HG03139 (cell line): ENCODE results near the gene USP38.
"Not testable (repeated sequence)": the region's sequence is repeated elsewhere in the genome, so short reads cannot be mapped to it uniquely, and the experiment has no call there.

Source experiments
- ATAC-seq: cut with Tn5 transposase; IDR thresholded peaks from one replicate; pipeline ENCODE4 v1.9.1; 2021; ENCODE audit not compliant: unreplicated experiment

USP38 gene

GRCh38 chr4:143212566-143212965, 27.8 kb downstream of the USP38 start:
- no peak for ATAC-seq

DNA sequence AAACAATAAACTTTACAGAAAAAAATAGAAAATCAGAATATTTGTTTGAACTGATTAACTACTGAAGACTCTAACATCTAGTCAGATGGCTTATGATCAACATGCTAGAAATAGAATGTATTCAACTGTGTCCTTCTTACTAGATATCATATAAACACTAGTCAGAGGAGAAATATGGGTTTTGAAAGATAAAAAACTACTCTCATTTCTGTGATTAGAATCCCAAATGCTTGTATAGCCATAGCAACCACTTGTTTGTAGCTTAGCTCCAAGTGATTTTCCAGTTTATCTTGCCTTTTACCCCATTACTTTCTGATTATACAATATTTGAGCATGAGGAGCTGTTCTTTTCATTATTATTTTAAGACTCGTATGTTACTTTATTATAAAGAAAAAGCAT, 31.2 kb downstream of the USP38 start:
- no peak for ATAC-seq

GRCh38 chr4:143224255-143224654, 39.5 kb downstream of the USP38 start:
- ATAC-seq = no peak

GRCh38 chr4:143225167-143225566, 40.5 kb downstream of the USP38 start:
- ATAC-seq = no peak

DNA sequence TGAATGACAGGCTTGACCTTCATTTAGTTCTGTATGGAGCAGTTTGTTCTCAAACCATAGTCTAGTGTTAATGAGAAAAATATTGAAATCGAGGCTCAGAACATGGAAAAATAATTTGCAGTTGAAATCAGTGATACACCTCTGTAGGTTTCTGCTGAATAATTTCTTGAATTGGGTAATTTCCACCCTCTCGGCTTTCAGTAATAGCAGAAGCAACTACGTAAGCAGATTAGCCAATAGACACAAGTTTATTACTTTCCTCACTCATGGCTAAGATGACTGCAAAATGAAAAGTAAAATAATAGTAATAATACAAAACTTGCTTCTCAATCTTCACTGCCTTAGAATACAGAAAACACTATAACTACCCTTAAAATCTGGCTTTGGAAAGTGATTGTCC, 46.0 kb downstream of the USP38 start:
- ATAC-seq = no peak

DNA sequence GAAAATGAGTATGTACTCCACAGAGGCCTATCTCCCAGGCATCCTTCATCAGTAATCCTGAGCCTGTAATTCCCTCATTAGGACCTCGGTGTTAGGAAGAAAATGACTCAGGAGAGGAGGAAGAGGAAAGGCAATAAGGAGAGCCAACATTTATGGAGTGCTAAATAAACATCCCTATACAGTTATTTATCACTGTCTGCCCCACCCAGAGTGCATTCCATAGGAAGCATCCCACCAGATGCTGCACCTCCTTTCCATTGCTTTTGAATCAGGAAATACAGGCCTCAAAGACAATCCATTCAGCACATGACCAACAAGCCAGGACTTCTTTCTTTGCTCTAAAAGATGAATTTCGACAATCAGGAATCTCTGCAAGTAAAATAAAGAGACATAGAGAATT, 47.6 kb downstream of the USP38 start:
- no peak for ATAC-seq

DNA sequence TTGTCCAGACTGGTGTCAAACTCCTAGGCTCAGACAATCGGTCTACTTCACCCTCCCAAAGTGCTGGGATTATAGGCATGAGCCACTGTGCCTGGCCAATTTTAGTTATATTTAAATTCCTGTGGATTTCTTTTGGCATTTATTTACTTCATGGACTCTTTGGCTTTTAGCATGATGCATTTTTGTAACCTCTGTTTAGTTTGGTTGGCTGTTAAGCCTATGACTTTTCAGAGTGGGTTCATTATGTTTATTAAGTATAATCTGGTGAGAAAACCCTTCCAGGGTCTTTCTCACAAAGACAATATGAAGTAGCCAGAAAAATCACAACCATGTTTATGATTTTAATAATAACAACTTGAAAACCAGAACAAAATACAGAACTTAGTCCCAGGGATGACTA, 49.4 kb downstream of the USP38 start:
- no peak for ATAC-seq

- ATAC-seq = not testable (repeated sequence)
Observed at GRCh38 chr4:143237195-143237594, 52.5 kb downstream of the USP38 start.

DNA sequence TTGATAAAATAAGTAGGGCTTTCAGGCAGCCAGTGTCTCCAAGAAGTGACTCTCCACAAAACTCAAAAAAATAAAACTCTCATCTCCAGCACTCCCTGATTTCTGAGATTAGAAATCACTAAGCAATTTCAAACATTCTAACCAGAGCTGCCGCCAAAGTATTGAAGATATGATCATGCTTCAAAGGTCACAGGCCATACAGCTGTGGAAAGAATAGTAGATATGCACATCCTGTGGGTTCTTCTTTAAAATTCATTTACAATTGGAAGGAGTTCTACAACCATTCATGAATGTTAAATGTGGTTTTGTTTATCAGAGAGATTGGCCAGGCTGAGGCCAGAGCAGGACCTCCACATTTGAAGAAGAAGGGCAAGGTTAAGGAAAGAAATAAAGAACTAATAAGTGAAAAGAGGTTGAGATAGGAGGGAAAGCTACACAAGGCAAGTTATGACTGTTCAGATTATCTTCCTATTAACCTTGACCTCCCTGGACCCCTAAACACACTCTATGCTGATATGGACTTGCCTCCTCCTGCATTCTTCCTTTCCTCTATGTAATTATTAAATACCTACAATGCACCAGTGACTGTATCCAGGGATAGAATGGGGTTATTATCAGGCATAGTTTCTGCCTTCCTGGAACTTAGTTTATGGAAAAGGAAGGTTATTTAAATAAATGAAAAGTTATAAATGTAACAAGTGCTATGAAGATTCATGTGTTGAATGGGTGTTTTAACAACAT, 56.4 kb downstream of the USP38 start:
- no peak for ATAC-seq

DNA sequence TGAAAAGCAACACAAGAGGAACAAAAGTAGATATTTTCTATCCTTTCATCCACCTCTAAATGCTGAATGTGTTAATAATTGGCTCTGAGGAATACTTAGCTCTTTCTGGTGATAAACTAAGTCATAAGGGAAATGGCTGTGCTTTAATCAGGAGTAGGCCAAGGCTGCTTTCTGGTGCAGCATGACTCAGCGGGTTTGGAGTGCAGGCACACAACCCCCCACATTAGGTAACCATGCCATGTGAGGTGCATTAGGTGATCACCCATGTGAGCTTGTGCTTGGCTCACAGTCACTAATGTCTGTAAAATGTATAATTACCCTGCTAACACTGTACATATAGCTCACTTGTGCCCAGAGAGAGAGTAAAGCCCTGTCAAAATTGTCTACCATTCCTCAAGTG, 57.2 kb downstream of the USP38 start:
- no peak for ATAC-seq

DNA sequence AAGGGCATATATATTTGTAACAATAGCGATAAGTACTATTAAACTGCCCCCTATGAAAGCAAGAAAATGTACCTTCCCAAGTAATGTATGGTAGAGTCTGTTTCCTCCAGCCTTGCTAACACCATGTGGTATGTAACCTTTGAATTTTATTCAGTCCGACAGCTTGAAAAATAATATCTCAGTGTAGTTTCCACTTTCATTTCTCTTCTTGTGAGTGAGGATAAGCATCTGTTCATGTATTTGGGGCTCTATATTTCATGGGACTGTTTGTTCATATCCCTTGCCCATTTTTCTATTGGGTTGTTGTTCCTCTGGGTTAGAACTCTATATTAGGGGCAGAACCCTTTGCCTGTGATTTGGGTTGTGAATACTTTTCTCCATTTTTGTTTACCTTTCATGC, 58.3 kb downstream of the USP38 start:
- no peak for ATAC-seq

- ATAC-seq = no peak
Observed at GRCh38 chr4:143246977-143247376, 62.3 kb downstream of the USP38 start.

GRCh38 chr4:143247866-143248265, 63.1 kb downstream of the USP38 start:
- no peak for ATAC-seq

- ATAC-seq = no peak
Observed at GRCh38 chr4:143248827-143249226, 64.1 kb downstream of the USP38 start.

DNA sequence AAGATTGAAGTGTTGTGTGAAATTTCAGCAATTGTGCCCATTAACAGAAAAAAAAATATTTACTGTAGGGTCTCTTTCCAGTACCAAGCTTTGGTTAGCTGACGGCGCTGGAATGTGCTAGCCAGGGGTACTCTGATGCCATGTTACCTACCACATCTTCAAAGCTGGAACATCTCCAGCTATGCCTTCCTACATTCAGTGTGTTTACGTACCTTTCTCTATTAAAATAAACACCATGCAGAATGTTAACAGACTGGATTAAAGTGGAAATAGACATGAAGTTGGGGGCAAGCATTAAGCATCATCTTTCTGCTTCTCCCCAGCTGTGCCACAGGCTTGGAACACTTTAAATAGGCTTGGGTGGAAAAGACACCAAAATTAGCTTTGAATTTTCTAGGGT, 65.9 kb downstream of the USP38 start:
- ATAC-seq = no peak

GRCh38 chr4:143251348-143251747, 66.6 kb downstream of the USP38 start:
- ATAC-seq = no peak

DNA sequence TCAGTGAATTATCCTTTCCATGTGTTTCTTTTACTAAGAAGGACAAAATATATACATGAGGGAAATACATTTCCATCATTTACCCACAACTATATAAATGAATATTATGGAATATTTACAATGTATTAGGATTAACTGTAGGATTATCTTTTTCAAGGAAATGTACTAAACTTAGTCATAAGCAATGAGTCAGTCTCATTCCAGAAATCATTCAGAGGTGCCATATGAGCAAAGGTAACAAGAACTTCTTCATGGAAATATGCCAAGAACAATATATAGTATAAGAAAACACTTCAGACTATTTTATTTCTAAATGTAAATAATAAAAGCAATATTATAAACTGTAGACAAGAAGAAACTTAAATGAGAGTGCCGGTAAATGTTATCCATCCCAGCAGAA, 67.1 kb downstream of the USP38 start:
- ATAC-seq = no peak

DNA sequence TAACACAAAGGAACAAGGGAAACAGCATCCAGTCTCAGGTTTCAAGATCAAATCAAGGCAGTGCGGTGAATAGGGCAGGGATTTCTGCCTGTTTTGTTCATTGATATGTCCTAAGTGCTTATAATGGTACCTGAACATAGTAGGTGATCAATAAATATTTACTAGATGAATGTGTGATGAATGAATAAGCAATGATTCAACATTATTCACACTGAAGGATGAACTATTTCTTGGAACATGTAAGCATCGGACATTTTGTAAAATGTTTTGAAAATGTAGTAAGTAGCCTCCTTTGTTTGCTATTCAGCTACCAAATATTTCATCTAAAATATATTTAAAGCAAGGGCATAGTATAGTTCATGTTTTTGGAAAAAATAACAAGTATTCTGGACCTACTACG, 67.8 kb downstream of the USP38 start:
- ATAC-seq = no peak

DNA sequence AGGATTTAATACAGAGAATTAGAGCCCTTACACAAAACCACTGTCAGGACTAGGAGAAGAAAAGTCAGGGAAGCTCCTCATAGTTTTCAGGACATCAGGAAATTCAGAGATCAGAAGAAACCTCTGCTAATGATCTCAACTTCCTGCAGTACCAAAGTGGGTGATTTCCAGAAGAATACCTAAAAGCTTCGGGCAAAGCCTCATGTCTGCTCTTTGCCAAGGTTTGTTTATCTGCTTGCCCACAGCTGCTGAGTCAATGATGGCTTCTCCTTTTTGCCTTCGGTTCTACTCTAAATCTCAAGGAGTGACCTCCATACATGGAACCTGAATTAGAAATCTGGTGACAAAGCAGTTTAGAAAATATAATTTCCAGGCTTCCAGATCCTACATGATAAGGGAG, 68.4 kb downstream of the USP38 start:
- ATAC-seq = no peak

DNA sequence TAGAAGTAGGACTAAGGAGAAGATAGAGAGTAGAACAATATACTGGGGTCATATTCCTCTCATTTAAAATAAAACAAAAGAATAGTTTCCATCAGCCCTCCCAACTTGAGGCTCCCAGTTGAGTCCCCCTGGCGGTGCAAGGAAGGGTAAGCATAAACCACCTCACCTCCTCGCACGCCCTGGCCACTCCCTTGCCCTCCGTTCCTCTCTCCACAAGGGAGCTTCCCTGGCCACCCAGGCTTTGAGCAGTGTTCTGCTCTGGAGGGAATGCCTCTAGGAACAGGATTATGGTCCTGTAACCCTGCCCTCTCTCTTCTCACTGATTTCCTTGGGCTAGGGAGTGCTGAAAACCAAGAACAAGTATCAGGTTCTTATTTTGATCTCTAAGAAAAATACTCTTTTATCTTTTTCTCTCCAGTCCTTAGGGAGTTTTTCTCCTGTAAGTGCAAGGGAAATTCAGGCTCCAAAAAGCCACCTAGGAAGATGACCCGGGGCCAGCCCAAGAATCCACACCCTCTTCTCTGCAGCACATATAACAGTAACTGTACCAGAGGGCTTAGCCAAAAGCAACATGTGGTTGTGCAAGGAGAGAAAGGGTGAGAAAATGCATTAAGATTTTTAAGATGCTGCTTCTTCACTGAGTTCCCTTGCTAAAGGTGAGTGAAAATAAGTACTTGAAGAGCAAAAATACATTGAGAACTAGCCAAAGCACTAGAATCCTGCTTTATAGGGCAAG, 69.9 kb downstream of the USP38 start:
- no peak for ATAC-seq

DNA sequence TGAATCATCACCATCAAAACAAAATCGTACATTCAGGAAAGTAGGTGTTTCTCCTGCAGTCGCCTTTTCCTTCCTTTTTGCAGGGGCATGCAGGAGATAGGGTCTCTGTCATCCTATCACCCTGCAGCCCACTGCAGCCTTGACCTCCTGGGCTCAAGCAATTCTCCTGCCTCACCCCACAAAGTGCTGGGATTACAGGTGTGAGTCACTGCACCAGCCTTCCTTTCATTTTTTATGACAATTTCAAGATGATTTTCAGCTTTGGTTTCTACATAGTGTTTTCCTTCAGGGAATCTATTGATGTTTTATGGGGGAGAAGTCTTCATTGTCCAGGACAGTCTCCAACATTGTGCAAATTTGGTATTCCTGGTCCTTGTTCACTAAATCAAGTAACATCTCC, 71.7 kb downstream of the USP38 start:
- no peak for ATAC-seq

- no peak for ATAC-seq
Observed at GRCh38 chr4:143257356-143257755, 72.6 kb downstream of the USP38 start.

GRCh38 chr4:143260750-143261149, 76.0 kb downstream of the USP38 start:
- ATAC-seq = no peak
